HG02588 (cell line): ENCODE data around the gene MDFI.
"Not testable (repeated sequence)": the region's sequence is repeated elsewhere in the genome, so short reads cannot be mapped to it uniquely, and the experiment has no call there.

Source experiments
- ATAC-seq: cut with Tn5 transposase; IDR thresholded peaks from one replicate; pipeline ENCODE4 v1.9.1; 2021; ENCODE audit warnings: mild to moderate bottlenecking, moderate library complexity; ENCODE audit not compliant: unreplicated experiment

Gene MDFI

GRCh38 chr6:41602422-41602743, 35.9 kb upstream of the MDFI start:
- no peak for ATAC-seq

DNA sequence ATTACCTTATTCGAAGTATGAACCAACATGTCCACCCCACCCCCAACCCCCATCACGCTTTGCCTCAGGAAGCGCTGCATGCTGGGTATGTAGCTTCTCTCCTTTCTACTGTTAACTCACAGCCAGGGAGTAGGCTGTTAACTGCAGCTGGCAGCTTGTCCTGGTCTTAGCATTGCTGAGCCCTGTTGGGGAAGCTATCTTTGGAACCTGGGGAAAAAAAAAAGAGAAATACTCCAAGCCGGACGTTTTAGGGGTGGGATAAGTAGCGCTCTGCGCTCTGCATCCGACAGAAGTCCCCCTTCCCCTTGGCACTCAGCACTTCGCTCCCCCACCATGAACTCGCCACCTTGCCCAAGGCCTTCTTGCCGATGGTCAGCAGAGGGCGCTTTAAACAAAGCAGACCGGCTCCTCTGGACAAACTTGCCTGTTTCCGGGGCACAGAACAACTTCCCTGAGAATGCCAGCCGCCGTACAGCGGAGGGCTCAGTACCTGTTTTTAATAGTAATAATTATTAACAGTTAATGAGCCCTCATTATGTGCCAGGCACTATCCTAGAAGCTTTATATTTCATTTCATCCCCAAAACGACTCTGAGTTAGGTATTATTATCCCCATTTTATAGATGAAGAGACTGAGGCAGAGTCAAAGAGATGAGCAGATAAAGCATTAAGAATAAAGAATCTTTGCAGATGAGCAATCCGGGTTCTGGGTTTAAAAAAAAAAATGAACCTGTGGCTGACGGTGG, 35.2 kb upstream of the MDFI start:
- ATAC-seq = peak; percentile 47

DNA sequence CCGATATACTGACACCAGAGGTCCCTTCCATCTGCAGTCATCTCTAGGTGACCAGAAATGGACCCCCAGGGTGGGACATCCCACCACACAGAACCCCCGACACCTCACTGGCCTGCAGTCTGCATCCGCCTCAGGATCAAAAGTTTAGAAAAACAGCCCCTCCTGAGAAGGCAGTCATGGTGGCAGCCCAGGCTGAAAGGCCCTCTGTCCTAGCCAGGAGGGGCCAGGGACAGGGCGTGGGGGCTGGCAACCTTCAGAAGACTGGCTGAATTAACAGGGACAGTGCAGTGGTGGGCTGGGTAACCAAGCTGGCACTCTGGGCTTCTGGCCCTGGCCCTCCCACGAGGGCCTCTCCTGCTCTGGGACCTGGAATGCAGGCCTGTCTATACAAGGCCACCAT, 34.3 kb upstream of the MDFI start:
- ATAC-seq = no peak

DNA sequence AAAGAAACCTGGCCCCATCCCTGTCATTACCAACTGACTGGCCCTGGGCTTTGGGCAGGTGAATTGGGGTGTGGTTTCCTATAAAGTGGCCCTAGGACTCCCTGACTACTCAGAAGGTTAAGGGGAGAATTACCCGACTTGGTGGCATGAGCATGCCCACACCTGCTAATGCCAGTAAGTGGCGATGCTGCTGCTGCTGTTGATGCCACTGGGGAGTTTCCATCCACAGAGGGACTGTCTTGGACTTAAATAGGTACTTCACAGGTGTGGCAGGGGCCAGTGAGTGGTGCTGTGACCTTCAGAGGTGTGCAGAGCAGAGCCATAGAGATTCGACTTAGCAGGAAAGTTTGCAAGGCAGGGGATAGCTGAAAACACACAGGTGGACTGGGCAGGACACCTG, 32.6 kb upstream of the MDFI start:
- no peak for ATAC-seq

- ATAC-seq = no peak
Measured at GRCh38 chr6:41607036-41607435, 31.2 kb upstream of the MDFI start.

DNA sequence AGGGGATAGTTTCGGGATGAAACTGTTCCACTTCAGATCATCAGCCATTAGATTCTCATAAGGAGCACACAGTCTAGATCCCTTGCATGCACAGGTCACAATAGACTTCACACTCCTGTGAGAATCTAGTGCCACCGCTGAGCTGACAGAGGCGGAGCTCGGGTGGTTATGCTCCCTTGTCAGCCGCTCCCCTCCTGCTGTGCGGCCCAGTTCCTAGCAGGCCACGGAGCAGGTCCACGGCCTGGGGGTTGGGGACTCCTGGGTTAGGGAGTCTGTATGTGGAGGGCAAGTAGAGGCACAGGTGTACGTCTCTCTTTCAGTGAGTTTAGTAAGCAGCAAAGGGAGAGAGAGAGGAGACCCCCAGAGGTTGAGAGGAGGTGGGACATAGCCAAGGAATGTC, 30.5 kb upstream of the MDFI start:
- no peak for ATAC-seq

DNA sequence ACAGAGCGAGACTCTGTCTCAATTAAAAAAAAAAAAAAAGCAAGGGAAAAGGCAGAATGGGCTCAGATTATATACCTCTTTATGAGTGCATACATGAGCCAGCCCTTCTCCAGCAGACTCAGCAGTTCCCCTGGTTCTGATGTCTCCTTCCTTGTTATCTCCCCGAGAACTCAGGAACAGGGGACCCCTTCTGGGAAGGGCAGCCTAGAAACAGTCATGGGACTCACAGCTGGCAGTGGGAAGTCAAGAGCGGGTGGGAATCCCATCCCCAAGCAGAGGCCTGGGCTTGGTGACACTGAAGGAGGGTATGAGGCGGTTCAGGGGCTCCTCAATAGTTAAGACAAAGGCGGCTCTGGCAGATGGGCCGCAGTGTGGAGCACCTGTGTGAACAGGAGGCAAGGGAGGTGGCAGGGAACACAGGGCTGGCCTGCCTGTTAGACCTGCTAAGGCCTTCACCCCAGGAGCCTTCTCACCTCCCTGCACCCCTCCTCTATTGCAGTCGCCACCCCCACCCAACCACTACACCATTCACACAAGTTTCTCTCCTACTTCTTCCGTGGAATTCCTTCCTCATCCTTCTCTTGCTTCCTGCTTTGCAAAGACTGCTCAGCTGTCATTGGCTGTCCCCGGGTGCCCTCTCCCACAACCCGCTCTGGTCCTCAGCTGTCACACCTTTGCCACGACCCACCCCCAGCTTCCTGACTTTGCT, 29.7 kb upstream of the MDFI start:
- ATAC-seq = no peak

- no peak for ATAC-seq
Measured at GRCh38 chr6:41614715-41615114, 23.6 kb upstream of the MDFI start.

GRCh38 chr6:41615311-41615710, 23.0 kb upstream of the MDFI start:
- no peak for ATAC-seq

- ATAC-seq = no peak
Measured at GRCh38 chr6:41618598-41618997, 19.7 kb upstream of the MDFI start.

GRCh38 chr6:41619193-41619592, 19.1 kb upstream of the MDFI start:
- ATAC-seq = not testable (repeated sequence)

- ATAC-seq = no peak
Measured at GRCh38 chr6:41621367-41621766, 16.9 kb upstream of the MDFI start.

DNA sequence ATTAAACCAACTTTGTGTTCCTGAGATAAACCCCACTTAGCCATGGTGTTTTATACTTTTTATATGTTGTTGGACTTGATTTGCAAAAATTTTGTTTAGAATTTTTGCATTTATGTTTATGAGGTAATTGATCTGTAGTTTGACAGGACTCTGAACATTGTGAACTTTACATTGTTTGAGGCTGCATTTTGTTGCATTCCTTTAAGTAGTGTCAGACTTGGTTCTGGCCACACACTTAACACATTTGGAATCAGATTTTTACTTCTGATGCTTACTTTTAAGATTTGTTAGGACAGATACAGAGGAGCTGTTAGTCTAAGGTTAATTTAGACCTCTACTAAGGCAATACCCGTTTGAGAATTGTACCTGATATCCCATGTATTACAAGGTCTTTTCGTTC, 16.5 kb upstream of the MDFI start:
- no peak for ATAC-seq

- ATAC-seq = no peak
Measured at GRCh38 chr6:41622206-41622988, 15.9 kb upstream of the MDFI start.

DNA sequence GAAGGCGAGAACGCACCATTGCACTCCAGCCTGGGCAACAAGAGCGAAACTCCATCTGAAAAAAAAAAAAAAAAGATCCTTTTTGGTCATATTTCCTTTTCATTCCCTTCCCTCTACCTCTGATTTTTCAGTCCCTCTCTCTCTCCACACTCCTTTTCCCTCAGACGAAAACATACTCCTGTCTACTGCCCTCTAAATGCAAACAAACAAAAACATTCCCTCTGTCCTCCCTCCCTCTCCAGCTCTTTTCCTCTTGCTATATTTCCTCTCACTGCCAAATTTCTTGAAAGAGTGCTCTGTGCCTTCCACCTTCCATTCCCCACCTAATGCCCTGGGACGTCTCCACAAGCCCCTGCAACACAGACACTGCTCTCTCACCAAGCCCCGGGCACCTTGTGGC, 14.9 kb upstream of the MDFI start:
- no peak for ATAC-seq

- ATAC-seq = no peak
Measured at GRCh38 chr6:41624621-41625380, 13.5 kb upstream of the MDFI start.

DNA sequence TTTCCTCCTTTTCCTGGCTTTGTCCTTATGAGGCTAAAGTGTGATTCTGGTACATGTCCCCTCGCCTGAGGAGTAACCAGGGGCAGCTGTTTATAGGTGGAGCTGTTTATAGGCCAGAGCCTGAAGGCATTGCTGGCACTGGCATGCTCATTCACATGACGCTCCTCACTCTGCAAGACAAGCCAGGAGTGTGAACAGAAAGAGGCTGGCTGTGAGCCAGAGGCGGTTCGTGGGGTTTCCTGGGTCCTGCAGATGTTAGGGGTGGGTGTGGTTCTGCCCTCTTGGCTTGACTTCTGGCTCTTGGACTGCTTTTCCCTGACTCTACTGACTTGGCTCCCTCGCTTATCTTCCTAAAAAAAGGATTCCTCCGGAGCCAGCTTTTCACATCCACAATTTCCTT, 12.8 kb upstream of the MDFI start:
- no peak for ATAC-seq

- no peak for ATAC-seq
Measured at GRCh38 chr6:41626022-41626421, 12.2 kb upstream of the MDFI start.

- ATAC-seq = no peak
Measured at GRCh38 chr6:41626917-41627316, 11.4 kb upstream of the MDFI start.

GRCh38 chr6:41629128-41629527, 9.1 kb upstream of the MDFI start:
- no peak for ATAC-seq

- no peak for ATAC-seq
Measured at GRCh38 chr6:41630069-41630468, 8.2 kb upstream of the MDFI start.
